SH-SY5Y (cell line): ENCODE measurements around the gene UFD1.

Experiments used
- GATA2 ChIP-seq: IDR thresholded peaks from 2 replicates; pipeline ENCODE4 v1.6.1; 2011; ENCODE audit warnings: mild to moderate bottlenecking, low read depth, low read length
- GATA3 ChIP-seq: IDR thresholded peaks from 2 replicates; pipeline ENCODE4 v1.6.1; 2011; ENCODE audit warnings: low read depth, mild to moderate bottlenecking, low read length, moderate library complexity

DNA sequence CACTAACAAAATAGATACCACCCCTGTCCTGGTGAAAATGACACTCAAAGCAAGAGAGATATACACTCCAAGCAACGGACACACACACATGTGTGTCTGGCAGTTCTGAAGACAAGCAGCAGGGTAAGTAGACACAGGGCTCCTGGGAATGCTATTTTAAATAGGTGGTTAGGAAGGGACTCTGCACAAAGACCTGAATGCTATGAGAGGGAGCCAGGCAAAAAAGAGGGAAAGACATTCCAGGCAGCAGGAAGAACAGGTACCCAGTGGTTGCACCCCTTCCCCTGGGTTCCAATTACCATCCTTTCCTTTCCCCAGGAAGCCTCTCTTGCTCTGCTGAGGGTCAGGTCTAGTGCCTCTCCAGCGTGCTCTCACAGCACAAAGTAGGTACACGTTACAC, 3.0 kb downstream of the UFD1 start:
- no peak for TF ChIP-seq GATA2
- no peak for TF ChIP-seq GATA3
